K562 (cell line): ENCODE data around the gene PGA3.

Experiments
- BRF2 ChIP-seq: IDR thresholded peaks from 3 replicates; pipeline ENCODE4 v1.6.1; 2011; ENCODE audit warnings: borderline replicate concordance, mild to moderate bottlenecking; ENCODE audit not compliant: insufficient read length, insufficient read depth
- CHD7 ChIP-seq: fragments of 200-600 bp; sonication (generic); IDR thresholded peaks from one replicate; pipeline ENCODE4 v1.6.1; 2012; ENCODE audit warnings: mild to moderate bottlenecking, low read depth, low read length, inconsistent platforms
- FOXM1 ChIP-seq, 2 experiments: fragments of 450-650 bp in 1 of 2; sonication (generic) in 1 of 2; formaldehyde crosslinking in 1 of 2; IDR thresholded peaks; 2 replicates each; pipeline versions ENCODE4 v1.6.1 to v1.9.0; 2017 to 2022; ENCODE audit warnings: low read depth in 2 of 2, mild to moderate bottlenecking in 2 of 2, missing genetic modification reagents in 1 of 2, moderate library complexity in 1 of 2
- MAX ChIP-seq: sonication (generic); formaldehyde crosslinking; IDR thresholded peaks from 2 replicates; pipeline ENCODE4 v1.9.0; 2022; ENCODE audit warnings: mild to moderate bottlenecking, missing genetic modification reagents
- YY1 ChIP-seq, 3 experiments: IDR thresholded peaks; 2 replicates each; pipeline ENCODE4 v1.6.1; 2011; ENCODE audit warnings: low read length in 2 of 3, mild to moderate bottlenecking in 2 of 3, moderate library complexity in 2 of 3, borderline replicate concordance in 1 of 3, control low read depth in 1 of 3, low read depth in 1 of 3; ENCODE audit not compliant: insufficient read depth in 3 of 3, insufficient replicate concordance in 2 of 3, control insufficient read depth in 1 of 3, insufficient read length in 1 of 3; ENCODE audit errors: extremely low read depth in 1 of 3
- ZBTB1 ChIP-seq: sonication (generic); formaldehyde crosslinking; IDR thresholded peaks from 2 replicates; pipeline ENCODE4 v1.8.1; 2023; ENCODE audit warnings: missing genetic modification reagents, low read depth, mild to moderate bottlenecking, borderline replicate concordance
- ZFP30 ChIP-seq: fragments of 250-450 bp; sonication (Bioruptor Pico); IDR thresholded peaks from 2 replicates; pipeline ENCODE4 v1.8.0; 2022; ENCODE audit warnings: moderate library complexity, mild to moderate bottlenecking, inconsistent platforms, borderline replicate concordance
- ZNF24 ChIP-seq: fragments of 450-650 bp; IDR thresholded peaks from 2 replicates; pipeline ENCODE4 v1.6.1; 2016
- ZNF263 ChIP-seq: sonication (generic); formaldehyde crosslinking; IDR thresholded peaks from 2 replicates; pipeline ENCODE4 v1.8.0; 2022; ENCODE audit warnings: mild to moderate bottlenecking, missing genetic modification reagents, borderline replicate concordance
- TF ChIP-seq, protein P1 (sequence below), 2 experiments: IDR thresholded peaks; 2 replicates each; pipeline ENCODE4 v1.6.1; 2012; ENCODE audit warnings: improper control_type of control experiment in 2 of 2, low read depth in 2 of 2, low read length in 2 of 2, borderline replicate concordance in 1 of 2
- TF ChIP-seq, protein P2 (sequence below), 3 experiments: IDR thresholded peaks in 2 of 3; conservative IDR thresholded peaks in 1 of 3; 2 replicates each; pipeline ENCODE4 v1.5.1; 2011 to 2012; ENCODE audit warnings: low read length in 3 of 3, mild to moderate bottlenecking in 3 of 3, control low read depth in 2 of 3, improper control_type of control experiment in 1 of 3, inconsistent platforms in 1 of 3, low read depth in 1 of 3, mixed read lengths in 1 of 3, moderate library complexity in 1 of 3; ENCODE audit not compliant: insufficient read depth in 2 of 3

DNA sequence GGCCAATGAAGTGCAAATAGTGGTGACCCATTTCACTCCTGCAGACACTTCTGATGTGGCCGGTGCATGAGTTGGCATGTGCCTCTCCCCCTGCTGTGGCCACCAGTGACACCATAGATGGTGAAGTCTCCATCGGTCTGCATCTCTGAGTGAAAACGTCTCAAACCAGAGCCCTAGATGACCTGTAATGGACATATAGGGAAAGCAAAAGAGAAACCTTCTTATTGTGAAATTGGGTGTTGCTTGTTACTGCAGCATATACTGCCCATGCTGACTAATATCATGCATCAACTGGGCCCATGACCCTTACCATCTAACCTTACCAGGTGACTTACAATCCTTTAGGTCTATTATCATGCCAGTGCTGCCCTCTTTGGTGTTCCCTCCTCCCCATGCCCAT, 30.4 kb upstream of the PGA3 start:
- TF ChIP-seq ZNF263 (CRISPR knock-in tag) (no peak), ZNF24 (no peak), FOXM1 (IDR thresholded peaks at IDR 0.05; ENCODE audit: low read depth) (no peak), FOXM1 (CRISPR knock-in tag; IDR thresholded peaks at IDR 0.05; ENCODE audit: low read depth) (no peak), MAX (CRISPR knock-in tag) (no peak), BRF2 (no peak), ZBTB1 (CRISPR knock-in tag) (no peak), ZFP30 (no peak), YY1 (IDR thresholded peaks at IDR 0.05; ENCODE audit: borderline replicate concordance in 1 of 3, control insufficient read depth in 1 of 3, extremely low read depth in 1 of 3, insufficient read depth in 3 of 3, insufficient read length in 1 of 3, insufficient replicate concordance in 2 of 3, low read depth in 1 of 3, low read length in 2 of 3) (no peak), CHD7 (no peak)
- TF ChIP-seq, protein P1, sequence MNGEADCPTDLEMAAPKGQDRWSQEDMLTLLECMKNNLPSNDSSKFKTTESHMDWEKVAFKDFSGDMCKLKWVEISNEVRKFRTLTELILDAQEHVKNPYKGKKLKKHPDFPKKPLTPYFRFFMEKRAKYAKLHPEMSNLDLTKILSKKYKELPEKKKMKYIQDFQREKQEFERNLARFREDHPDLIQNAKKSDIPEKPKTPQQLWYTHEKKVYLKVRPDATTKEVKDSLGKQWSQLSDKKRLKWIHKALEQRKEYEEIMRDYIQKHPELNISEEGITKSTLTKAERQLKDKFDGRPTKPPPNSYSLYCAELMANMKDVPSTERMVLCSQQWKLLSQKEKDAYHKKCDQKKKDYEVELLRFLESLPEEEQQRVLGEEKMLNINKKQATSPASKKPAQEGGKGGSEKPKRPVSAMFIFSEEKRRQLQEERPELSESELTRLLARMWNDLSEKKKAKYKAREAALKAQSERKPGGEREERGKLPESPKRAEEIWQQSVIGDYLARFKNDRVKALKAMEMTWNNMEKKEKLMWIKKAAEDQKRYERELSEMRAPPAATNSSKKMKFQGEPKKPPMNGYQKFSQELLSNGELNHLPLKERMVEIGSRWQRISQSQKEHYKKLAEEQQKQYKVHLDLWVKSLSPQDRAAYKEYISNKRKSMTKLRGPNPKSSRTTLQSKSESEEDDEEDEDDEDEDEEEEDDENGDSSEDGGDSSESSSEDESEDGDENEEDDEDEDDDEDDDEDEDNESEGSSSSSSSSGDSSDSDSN (IDR thresholded peaks at IDR 0.05; ENCODE audit: borderline replicate concordance in 1 of 2, low read depth in 2 of 2, low read length in 2 of 2), result no peak
- TF ChIP-seq, protein P2, sequence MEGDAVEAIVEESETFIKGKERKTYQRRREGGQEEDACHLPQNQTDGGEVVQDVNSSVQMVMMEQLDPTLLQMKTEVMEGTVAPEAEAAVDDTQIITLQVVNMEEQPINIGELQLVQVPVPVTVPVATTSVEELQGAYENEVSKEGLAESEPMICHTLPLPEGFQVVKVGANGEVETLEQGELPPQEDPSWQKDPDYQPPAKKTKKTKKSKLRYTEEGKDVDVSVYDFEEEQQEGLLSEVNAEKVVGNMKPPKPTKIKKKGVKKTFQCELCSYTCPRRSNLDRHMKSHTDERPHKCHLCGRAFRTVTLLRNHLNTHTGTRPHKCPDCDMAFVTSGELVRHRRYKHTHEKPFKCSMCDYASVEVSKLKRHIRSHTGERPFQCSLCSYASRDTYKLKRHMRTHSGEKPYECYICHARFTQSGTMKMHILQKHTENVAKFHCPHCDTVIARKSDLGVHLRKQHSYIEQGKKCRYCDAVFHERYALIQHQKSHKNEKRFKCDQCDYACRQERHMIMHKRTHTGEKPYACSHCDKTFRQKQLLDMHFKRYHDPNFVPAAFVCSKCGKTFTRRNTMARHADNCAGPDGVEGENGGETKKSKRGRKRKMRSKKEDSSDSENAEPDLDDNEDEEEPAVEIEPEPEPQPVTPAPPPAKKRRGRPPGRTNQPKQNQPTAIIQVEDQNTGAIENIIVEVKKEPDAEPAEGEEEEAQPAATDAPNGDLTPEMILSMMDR (IDR thresholded peaks at IDR 0.05 in 2 of 3, conservative IDR thresholded peaks at IDR 0.05 in 1 of 3; ENCODE audit: insufficient read depth in 2 of 3, low read depth in 1 of 3, low read length in 3 of 3), result no peak
